ENCODE results near the gene CDK14.

Gene CDK14

GRCh38 chr7:90595801-90596670 lies at the start of gene CDK14:
Gene CDK14, plus strand, starts transcription at chr7:90596321. Its CDS starts 307 bp downstream, at chr7:90596628.
- DNase-seq (ENCODE audit: low read depth in 4 of 4, low spot score in 1 of 4) = peak in 1 of 4 experiments; percentile 50

DNA sequence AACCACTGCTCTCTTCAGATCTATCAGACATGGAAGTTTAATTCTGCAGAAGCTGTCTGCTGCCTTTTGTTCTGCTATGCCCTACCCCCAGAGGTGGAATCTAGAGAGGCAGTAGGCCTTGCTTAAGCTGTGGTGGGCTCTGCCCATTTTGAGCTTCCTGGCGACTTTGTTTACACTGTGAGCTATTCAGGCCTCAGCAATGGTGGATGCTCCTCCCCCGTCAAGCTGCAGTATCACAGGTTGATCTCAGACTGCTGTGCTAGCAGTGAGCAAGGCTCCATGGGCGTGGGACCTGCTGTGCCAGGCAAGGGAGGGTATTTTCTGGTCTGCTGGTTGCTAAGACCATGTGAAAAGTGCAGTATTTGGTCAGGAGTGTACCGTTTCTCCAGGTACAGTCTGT lies 45.1 kb upstream of the CDK14 start:
- no peak for DNase-seq (ENCODE audit: low read depth in 4 of 4, low spot score in 1 of 4)

DNA sequence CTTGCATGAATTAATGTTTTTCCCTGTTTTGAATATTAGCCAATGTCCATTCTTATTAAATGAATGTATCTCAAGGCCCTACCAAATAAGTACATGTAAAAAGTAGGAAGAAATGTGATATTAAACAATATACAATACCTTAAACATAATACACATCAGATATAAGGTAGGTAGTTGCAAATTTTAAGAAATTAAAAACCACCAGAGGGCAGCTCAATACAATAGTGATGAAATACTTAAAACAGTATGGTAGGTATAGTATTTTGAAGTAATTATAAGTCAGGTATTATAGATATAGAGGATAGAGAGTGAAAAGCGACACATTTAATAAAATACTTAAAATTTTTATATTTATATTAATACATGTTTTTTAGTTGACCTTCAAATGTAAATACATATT lies 43.6 kb upstream of the CDK14 start:
- no peak for DNase-seq (ENCODE audit: low read depth in 4 of 4, low spot score in 1 of 4)

GRCh38 chr7:90560730-90561129 lies 35.4 kb upstream of the CDK14 start:
- no peak for DNase-seq (ENCODE audit: low read depth in 4 of 4, low spot score in 1 of 4)

GRCh38 chr7:90563286-90563685 lies 32.8 kb upstream of the CDK14 start:
- no peak for DNase-seq (ENCODE audit: low read depth in 4 of 4, low spot score in 1 of 4)

- DNase-seq (ENCODE audit: low read depth in 4 of 4, low spot score in 1 of 4) = no peak
These were observed 31.7 kb upstream of the CDK14 start for GRCh38 chr7:90564455-90564854.

GRCh38 chr7:90568213-90568612 lies 27.9 kb upstream of the CDK14 start:
- DNase-seq (ENCODE audit: low read depth in 4 of 4, low spot score in 1 of 4) = no peak

DNA sequence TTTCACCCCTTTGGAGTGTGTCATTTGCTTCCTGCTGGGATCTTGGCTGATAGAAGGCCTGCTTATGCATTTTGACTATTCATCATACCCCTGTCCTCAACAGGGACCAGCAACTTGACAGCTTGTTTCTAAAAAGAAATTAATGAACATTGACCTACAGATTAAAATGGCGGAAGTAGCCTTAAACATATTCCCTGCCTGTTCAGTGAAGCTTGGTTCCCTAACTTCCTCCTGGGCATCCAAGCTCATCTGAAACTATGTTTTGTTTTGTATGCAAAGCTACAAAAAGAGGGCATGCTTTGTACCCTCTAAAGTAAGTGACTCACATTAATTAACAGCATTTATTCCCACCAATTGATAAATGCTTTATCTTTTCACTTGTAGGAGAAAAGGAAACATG lies 26.8 kb upstream of the CDK14 start:
- no peak for DNase-seq (ENCODE audit: low read depth in 4 of 4, low spot score in 1 of 4)

GRCh38 chr7:90570373-90570959 lies 25.7 kb upstream of the CDK14 start:
- DNase-seq (ENCODE audit: low read depth in 4 of 4, low spot score in 1 of 4) = no peak

DNA sequence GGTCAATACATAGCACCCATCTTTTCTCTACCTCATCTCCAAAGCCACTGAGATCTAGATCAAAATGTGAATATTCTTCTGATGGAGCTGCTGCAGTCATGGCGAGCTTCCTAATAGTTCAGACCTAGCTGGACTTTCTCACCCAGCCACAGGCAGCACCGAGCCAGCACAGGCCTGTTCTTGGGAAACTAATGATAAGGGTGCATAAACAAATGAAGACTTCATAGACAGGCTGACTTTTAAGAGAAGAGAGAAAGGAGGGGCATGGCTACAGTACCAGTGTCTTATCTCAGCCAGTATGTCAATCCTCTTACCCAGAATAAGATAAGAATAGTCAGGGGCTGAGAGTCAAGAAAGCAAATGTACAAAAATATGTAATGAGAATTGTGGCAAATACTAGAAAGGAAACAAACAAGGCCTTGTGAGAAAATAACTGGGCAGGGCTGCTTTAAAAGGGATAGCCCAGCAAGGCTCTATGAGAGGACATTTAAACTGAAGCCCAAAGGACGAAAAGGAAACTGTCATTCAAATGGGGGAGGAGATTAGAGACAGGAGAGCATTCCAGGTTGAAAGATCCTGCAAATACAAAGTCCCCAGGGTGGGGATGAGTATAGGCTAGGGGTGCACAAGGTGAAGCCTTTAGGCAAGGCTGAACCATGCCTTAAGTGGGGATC lies 21.8 kb upstream of the CDK14 start:
- no peak for DNase-seq (ENCODE audit: low read depth in 4 of 4, low spot score in 1 of 4)

GRCh38 chr7:90574820-90575187 lies 21.3 kb upstream of the CDK14 start:
- DNase-seq (ENCODE audit: low read depth in 4 of 4, low spot score in 1 of 4) = no peak

GRCh38 chr7:90579181-90579688 lies 16.9 kb upstream of the CDK14 start:
- DNase-seq (ENCODE audit: low read depth in 4 of 4, low spot score in 1 of 4) = no peak

- DNase-seq (ENCODE audit: low read depth in 4 of 4, low spot score in 1 of 4) = no peak
These were observed 16.1 kb upstream of the CDK14 start for GRCh38 chr7:90580051-90580450.

- DNase-seq (ENCODE audit: low read depth in 4 of 4, low spot score in 1 of 4) = no peak
These were observed 14.0 kb upstream of the CDK14 start for GRCh38 chr7:90582164-90582563.

GRCh38 chr7:90584378-90584777 lies 11.7 kb upstream of the CDK14 start:
- no peak for DNase-seq (ENCODE audit: low read depth in 4 of 4, low spot score in 1 of 4)

- no peak for DNase-seq (ENCODE audit: low read depth in 4 of 4, low spot score in 1 of 4)
These were observed 10.0 kb upstream of the CDK14 start for GRCh38 chr7:90586091-90586490.

- no peak for DNase-seq (ENCODE audit: low read depth in 4 of 4, low spot score in 1 of 4)
These were observed 8.4 kb upstream of the CDK14 start for GRCh38 chr7:90587766-90588165.

DNA sequence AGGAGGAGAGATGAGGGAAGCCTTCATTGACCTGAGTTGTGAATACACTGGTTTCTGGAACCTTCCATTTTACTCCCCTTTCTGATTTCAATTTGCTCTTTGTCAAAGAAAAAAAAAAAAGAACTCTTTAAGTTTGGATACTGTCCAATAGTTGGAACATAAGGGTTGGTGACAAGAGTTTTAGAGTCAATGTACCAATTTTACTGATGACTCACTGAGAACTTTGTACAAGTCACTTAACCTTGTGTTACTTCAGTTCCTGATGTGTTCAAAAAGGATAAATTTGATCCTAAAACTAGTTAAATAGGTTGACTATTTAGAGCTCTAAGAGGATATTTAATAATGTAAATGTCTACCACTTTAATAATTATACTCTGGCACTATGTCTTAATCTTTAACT lies 4.1 kb upstream of the CDK14 start:
- no peak for DNase-seq (ENCODE audit: low read depth in 4 of 4, low spot score in 1 of 4)

GRCh38 chr7:90593205-90593604 lies 2.9 kb upstream of the CDK14 start:
- no peak for DNase-seq (ENCODE audit: low read depth in 4 of 4, low spot score in 1 of 4)

- no peak for DNase-seq (ENCODE audit: low read depth in 4 of 4, low spot score in 1 of 4)
These were observed 1.3 kb upstream of the CDK14 start for GRCh38 chr7:90594751-90595317.

DNA sequence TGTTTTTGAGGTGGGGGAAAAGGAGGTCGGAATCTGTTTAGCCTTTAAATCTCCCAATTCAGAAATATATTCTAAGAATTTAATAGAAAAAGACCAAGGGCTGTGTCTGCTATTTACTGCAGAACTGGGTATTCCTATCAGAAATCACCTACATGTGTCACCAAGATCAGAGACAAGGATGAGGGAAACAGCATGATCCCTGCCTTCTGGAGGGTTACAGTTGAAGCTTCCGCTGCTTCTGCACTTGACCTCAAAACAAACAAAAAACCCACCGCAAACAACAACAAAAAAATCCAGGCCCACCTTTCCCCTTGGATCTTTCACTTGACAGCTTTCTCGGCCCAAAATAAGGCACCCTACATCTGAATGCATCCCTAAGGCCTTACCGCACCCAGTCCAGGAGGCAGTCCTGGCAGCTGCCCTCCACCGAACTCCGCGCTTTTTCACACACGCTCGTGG lies 750 bp upstream of the CDK14 start:
- no peak for DNase-seq (ENCODE audit: low read depth in 4 of 4, low spot score in 1 of 4)

Measured in stimulated activated CD4-positive, alpha-beta T cell treated with anti-CD3 and anti-CD28 coated beads, Interleukin-1b, Interleukin-23, amount 100 ng/mL, for 24 hours (primary cell).